H1 (cell line): ENCODE data around the gene SEC23IP. TPM values are rescaled to one million over a fixed set of nuclear protein-coding genes. Genes with fewer than 3 reads are reported as not detected.

Source experiments
- CTCF ChIA-PET: fragments of 300-600 bp; sonication (Branson Sonifier 250); formaldehyde crosslinking; loops from one replicate; lab custom pipeline; 2021; ENCODE audit not compliant: partially characterized antibody; lab: Charles Lee
- POLR2A ChIA-PET: fragments of 300-600 bp; sonication (Branson Sonifier 250); formaldehyde crosslinking; loops from one replicate; lab custom pipeline; 2021; ENCODE audit warnings: inconsistent platforms; ENCODE audit not compliant: partially characterized antibody; lab: Charles Lee
- DNase-seq, 2 experiments: peaks; one replicate each; pipeline versions ENCODE4 v3.0.0 to v3.0.0-alpha.2; 2010 to 2022; ENCODE audit warnings: low spot score in 2 of 2, low read depth in 1 of 2, mixed read lengths in 1 of 2
- FAIRE-seq: peaks from 2 replicates; lab custom pipeline; 2011; peaks lifted over from hg19 to GRCh38; lab: Jason Lieb, UNC
- H2AFZ ChIP-seq: 2 replicates; pipeline ENCODE4 v1.8.1; 2012; ENCODE audit warnings: low read length, inconsistent platforms
- H2AK5ac ChIP-seq: 2 replicates; pipeline ENCODE4 v1.6.1; 2013; ENCODE audit warnings: low read depth, low read length
- H2BK120ac ChIP-seq: replicated peaks from 2 replicates; pipeline ENCODE3; 2013; ENCODE audit warnings: low read depth, low read length, inconsistent platforms
- H2BK12ac ChIP-seq: 2 replicates; pipeline ENCODE4 v1.6.1; 2013; ENCODE audit warnings: low read depth, low read length
- H2BK15ac ChIP-seq: 2 replicates; pipeline ENCODE4 v1.6.1; 2013; ENCODE audit warnings: low read length
- H2BK20ac ChIP-seq: 2 replicates; pipeline ENCODE4 v1.6.1; 2013; ENCODE audit warnings: low read length
- H2BK5ac ChIP-seq: 2 replicates; pipeline ENCODE4 v1.6.1; 2013; ENCODE audit warnings: low read depth, low read length
- H3K14ac ChIP-seq: 2 replicates; pipeline ENCODE4 v1.6.1; 2013; ENCODE audit warnings: inconsistent platforms; ENCODE audit not compliant: insufficient read length
- H3K18ac ChIP-seq: 2 replicates; pipeline ENCODE4 v1.6.1; 2013; ENCODE audit warnings: low read length; ENCODE audit errors: extremely low read depth
- H3K23ac ChIP-seq: 2 replicates; pipeline ENCODE4 v1.6.1; 2013; ENCODE audit warnings: inconsistent platforms; ENCODE audit not compliant: insufficient read length
- H3K23me2 ChIP-seq: 2 replicates; pipeline ENCODE4 v1.6.1; 2013; ENCODE audit warnings: low read depth, low read length
- H3K27ac ChIP-seq: 2 replicates; pipeline ENCODE4 v1.6.1; 2011; ENCODE audit warnings: low read depth, low read length, inconsistent platforms
- H3K27me3 ChIP-seq, 4 experiments: replicated peaks in 1 of 4; 1 replicate in 1 of 4; 2 replicates in 3 of 4; pipeline versions ENCODE4 v1.6.1 to v1.8.1; 2011 to 2013; ENCODE audit warnings: low read length in 3 of 4, mild to moderate bottlenecking in 3 of 4, inconsistent platforms in 2 of 4, mixed read lengths in 2 of 4, moderate library complexity in 1 of 4; ENCODE audit not compliant: control insufficient read depth in 3 of 4, insufficient read depth in 3 of 4; ENCODE audit errors: extremely low read depth in 1 of 4
- H3K36me3 ChIP-seq, 4 experiments: 2 replicates each; pipeline versions ENCODE4 v1.6.1 to v1.8.1; 2011 to 2013; ENCODE audit warnings: mild to moderate bottlenecking in 4 of 4, low read length in 3 of 4, moderate library complexity in 2 of 4, control low read depth in 1 of 4, inconsistent platforms in 1 of 4; ENCODE audit not compliant: insufficient read depth in 4 of 4, control insufficient read depth in 2 of 4
- H3K4ac ChIP-seq: replicated peaks from 2 replicates; pipeline ENCODE3; 2013; ENCODE audit warnings: low read length, low read depth, mixed read lengths, inconsistent platforms; ENCODE audit not compliant: insufficient read length
- H3K4me1 ChIP-seq, 4 experiments: replicated peaks in 1 of 4; 1 replicate in 1 of 4; 2 replicates in 3 of 4; pipeline versions ENCODE4 v1.6.1 to v1.8.1; 2011 to 2013; ENCODE audit warnings: low read length in 3 of 4, inconsistent platforms in 2 of 4, mixed read lengths in 1 of 4; ENCODE audit not compliant: insufficient read depth in 4 of 4, control insufficient read depth in 3 of 4
- H3K4me2 ChIP-seq, 2 experiments: 2 replicates each; pipeline versions ENCODE4 v1.6.1 to v1.8.1; 2011 to 2013; ENCODE audit warnings: low read depth in 2 of 2, low read length in 2 of 2, control low read depth in 1 of 2, inconsistent platforms in 1 of 2, mild to moderate bottlenecking in 1 of 2; ENCODE audit not compliant: insufficient read depth in 1 of 2
- H3K4me3 ChIP-seq, 4 experiments: fragments of 200-600, 300-600 bp in 1 of 4; sonication (generic), shearing (Covaris generic), sonication (Bioruptor Twin) in 1 of 4; 2 replicates each; pipeline versions ENCODE4 v1.5.1 to v1.8.1; 2011 to 2016; ENCODE audit warnings: low read length in 4 of 4, low read depth in 3 of 4, control low read depth in 2 of 4, inconsistent platforms in 2 of 4, mild to moderate bottlenecking in 2 of 4, mixed read lengths in 1 of 4, moderate library complexity in 1 of 4; ENCODE audit not compliant: insufficient read depth in 2 of 4; ENCODE audit errors: extremely low read depth in 1 of 4
- H3K56ac ChIP-seq: replicated peaks from 2 replicates; pipeline ENCODE3; 2013; ENCODE audit warnings: low read depth, mild to moderate bottlenecking, mixed read lengths, low read length, inconsistent platforms; ENCODE audit not compliant: insufficient read length
- H3K79me1 ChIP-seq: 2 replicates; pipeline ENCODE4 v1.6.1; 2013; ENCODE audit warnings: low read depth, low read length, control low read depth
- H3K79me2 ChIP-seq, 2 experiments: 2 replicates each; pipeline versions ENCODE4 v1.6.1 to v1.8.1; 2012 to 2013; ENCODE audit warnings: low read length in 2 of 2, mild to moderate bottlenecking in 2 of 2, inconsistent platforms in 1 of 2; ENCODE audit not compliant: insufficient read depth in 2 of 2, control insufficient read depth in 1 of 2
- H3K9ac ChIP-seq, 4 experiments: replicated peaks in 1 of 4; 1 replicate in 1 of 4; 2 replicates in 3 of 4; pipeline versions ENCODE4 v1.6.1 to v1.8.1; 2011 to 2013; ENCODE audit warnings: low read depth in 3 of 4, low read length in 3 of 4, control low read depth in 2 of 4, mild to moderate bottlenecking in 2 of 4, moderate library complexity in 2 of 4, inconsistent platforms in 1 of 4; ENCODE audit errors: extremely low read depth in 1 of 4
- H3K9me3 ChIP-seq, 2 experiments: 2 replicates each; pipeline versions ENCODE4 v1.6.1 to v1.8.1; 2012 to 2013; ENCODE audit warnings: mild to moderate bottlenecking in 2 of 2, moderate library complexity in 2 of 2, control low read depth in 1 of 2, inconsistent platforms in 1 of 2, low read depth in 1 of 2, low read length in 1 of 2, mixed read lengths in 1 of 2; ENCODE audit not compliant: insufficient read depth in 2 of 2
- H4K20me1 ChIP-seq, 2 experiments: replicated peaks in 1 of 2; 2 replicates each; pipeline versions ENCODE3 to v1.8.1; 2011 to 2013; ENCODE audit warnings: inconsistent platforms in 2 of 2, low read length in 2 of 2, mild to moderate bottlenecking in 1 of 2; ENCODE audit not compliant: insufficient read depth in 2 of 2, control insufficient read depth in 1 of 2
- H4K5ac ChIP-seq: 2 replicates; pipeline ENCODE4 v1.6.1; 2013; ENCODE audit warnings: low read length, low read depth, mixed read lengths, inconsistent platforms; ENCODE audit not compliant: insufficient read length
- H4K8ac ChIP-seq: 2 replicates; pipeline ENCODE4 v1.8.0; 2013; ENCODE audit warnings: mild to moderate bottlenecking, moderate library complexity, low read length, inconsistent platforms; ENCODE audit not compliant: insufficient read depth; ENCODE audit errors: extremely low read depth
- H4K91ac ChIP-seq: replicated peaks from 2 replicates; pipeline ENCODE3; 2013; ENCODE audit warnings: low read length, mixed read lengths, inconsistent platforms; ENCODE audit not compliant: insufficient read length
- ATF2 ChIP-seq: IDR thresholded peaks from 2 replicates; pipeline ENCODE4 v1.6.1; 2012; ENCODE audit warnings: low read length, inconsistent platforms
- BCL11A ChIP-seq, 2 experiments: IDR thresholded peaks; one replicate each; pipeline ENCODE4 v1.6.1; 2011; ENCODE audit warnings: low read depth in 2 of 2, low read length in 2 of 2, mild to moderate bottlenecking in 2 of 2
- CBX5 ChIP-seq: fragments of 300-800, 300-1000 bp; sonication (generic); IDR thresholded peaks from 2 replicates; pipeline ENCODE4 v1.7.1; 2016; ENCODE audit warnings: antibody characterized with exemption, low read length, low read depth
- EZH2 ChIP-seq: fragments of 200-600 bp; sonication (generic); IDR thresholded peaks from 2 replicates; pipeline ENCODE4 v1.7.1; 2012; ENCODE audit warnings: low read depth, mild to moderate bottlenecking, moderate library complexity, low read length, inconsistent platforms; ENCODE audit not compliant: severe bottlenecking
- FOSL1 ChIP-seq: IDR thresholded peaks from 2 replicates; pipeline ENCODE4 v1.6.1; 2011; ENCODE audit warnings: mild to moderate bottlenecking, low read depth, low read length, moderate library complexity; ENCODE audit not compliant: insufficient read depth
- HDAC6 ChIP-seq: IDR thresholded peaks from one replicate; pipeline ENCODE4 v1.7.1; 2012; ENCODE audit warnings: low read depth, mild to moderate bottlenecking, inconsistent platforms, low read length, moderate library complexity
- JUND ChIP-seq: IDR thresholded peaks from 2 replicates; pipeline ENCODE4 v1.6.1; 2011; ENCODE audit warnings: mild to moderate bottlenecking, improper control_type of control experiment, low read length
- RXRA ChIP-seq: IDR thresholded peaks from 2 replicates; pipeline ENCODE4 v1.6.1; 2011; ENCODE audit warnings: low read depth, mild to moderate bottlenecking, low read length, moderate library complexity; ENCODE audit not compliant: insufficient read depth
- TAF7 ChIP-seq: optimal IDR thresholded peaks from 2 replicates; pipeline ENCODE3; 2011; ENCODE audit warnings: low read depth, mild to moderate bottlenecking, inconsistent platforms, low read length, moderate library complexity, borderline replicate concordance
- WGBS, 2 experiments: shearing (Covaris generic) in 1 of 2; methylation state at CpG; one replicate each; pipeline versions ENCODE4 v1.1.6 to v1.1.7; 2013 to 2015; ENCODE audit warnings: low lambda C conversion rate in 2 of 2, mixed read lengths in 2 of 2, inconsistent platforms in 1 of 2, low coverage in 1 of 2, missing lambda C conversion rate in 1 of 2; ENCODE audit not compliant: insufficient replicate concordance in 2 of 2, insufficient coverage in 1 of 2, insufficient read length in 1 of 2; ENCODE audit errors: extremely low coverage in 1 of 2, missing lambda C conversion rate in 1 of 2; 5-methylcytosine and 5-hydroxymethylcytosine counted together
- polyA plus RNA-seq, 7 experiments: library from polyadenylated mRNA; depleted of rRNA in 3 of 7; stranded (reverse) in 5 of 7; unstranded in 2 of 7; fragments of >200 nt in 5 of 7; fragments of 200-250 nt in 2 of 7; gene quantifications; 1 replicate in 5 of 7; 2 replicates in 1 of 7; 4 replicates in 1 of 7; pipeline versions ENCODE4 v1.2.1 to v1.2.3, GENCODE V29; 2011 to 2013; ENCODE audit warnings: missing spikeins in 2 of 7, mixed read lengths in 2 of 7
- total RNA-seq: library from RNA; stranded (reverse); fragmentation: NEBNext Ultra II Directional; extraction: Animal tissue kit (Norgen Biotek cat#: 25700); gene quantifications from 2 replicates; pipeline ENCODE4 v1.2.1, GENCODE V29; 2021

Gene SEC23IP
- total and polyA plus RNA-seq, 2 of the 8 experiments (the other 6 are each of a cell fraction or from before 2014, with no cell fraction given): 29.0 to 105 TPM

- Histone ChIP-seq H2BK20ac (no peak overlapping the region), H4K20me1 (peaks cover 6 to 8% of the 10 kb centered on the region in 2 experiments), H3K79me1 (peaks cover 8% of the 10 kb centered on the region; the same call in 1 of the 2 replicates), H3K23ac (no peak overlapping the region), H3K18ac (no peak overlapping the region), H3K36me3 (peaks cover 4 to 8% (median 6%) of the 10 kb centered on the region in 4 experiments), H4K8ac (no peak overlapping the region), H3K14ac (no peak overlapping the region), H3K4me1 (peaks cover 0 to 6% (median 3%) of the 10 kb centered on the region in 4 experiments; a peak in 4 of 7 replicates), H3K4me3 (no peak overlapping the region), H3K27me3 (no peaks in the 10 kb centered on the region), H3K23me2 (no peaks in the 10 kb centered on the region), H4K5ac (no peak overlapping the region), H2AK5ac (no peak overlapping the region), H2BK15ac (no peak overlapping the region), H4K91ac (no peak overlapping the region), H2AFZ (no peak overlapping the region), H3K56ac (no peak overlapping the region), H3K9me3 (no peaks in the 10 kb centered on the region), H2BK120ac (no peak overlapping the region), H2BK5ac (no peak overlapping the region), H3K4ac (no peak overlapping the region), H3K27ac (no peak overlapping the region), H3K79me2 (peaks cover 19 to 98% of the 10 kb centered on the region in 2 experiments), H2BK12ac (no peak overlapping the region), H3K9ac (no peak overlapping the region), H3K4me2 (no peak overlapping the region)
- FAIRE-seq: no peak
- POLR2A ChIA-PET: interaction anchor here (0.6 to 1.3 kb wide), 2 partner anchors 44 to 222 kb away, joined by 3 to 5 read pairs; no protein-coding TSS in a partner anchor
- CTCF ChIA-PET: interaction anchor here (1.2 to 5.3 kb wide), 5 partner anchors 9 to 137 kb away, joined by 3 to 59 read pairs (median 4); partner anchors contain the start of gene INPP5F
- WGBS, 2 experiments: 95% methylated on average over 1 of the region's 1 CpG; no CpG with 5 or more reads in 1 of the 2 experiments
- DNase-seq: no peak
- TF ChIP-seq JUND: no peak
- no peak for TF ChIP-seq TAF7
- no peak for TF ChIP-seq RXRA
- TF ChIP-seq ATF2: no peak
- no peak for TF ChIP-seq FOSL1
- TF ChIP-seq HDAC6: no peak
- no peak for TF ChIP-seq CBX5
- no peak for TF ChIP-seq EZH2
- TF ChIP-seq BCL11A (IDR thresholded peaks at IDR 0.05; ENCODE audit: low read depth in 2 of 2, low read length in 2 of 2): no peak
These were observed 30.0 kb upstream of the SEC23IP start for GRCh38 chr10:119862524-119862923.
